H9 (cell line): Measurements from ENCODE around the gene AP3D1. TPM values are rescaled to one million over a fixed set of nuclear protein-coding genes. Genes with fewer than 3 reads are reported as not detected.

Experiments
- DNase-seq: peaks from one replicate; pipeline ENCODE4 v3.0.0-alpha.2; 2017
- H2AFZ ChIP-seq: one replicate; pipeline ENCODE4 v1.6.1; 2013; ENCODE audit warnings: mild to moderate bottlenecking, low read length, control low read depth, moderate library complexity
- H2AK5ac ChIP-seq: 2 replicates; pipeline ENCODE4 v1.6.1; 2013; ENCODE audit warnings: low read length, control low read depth, mixed read lengths; ENCODE audit not compliant: insufficient read length
- H2BK120ac ChIP-seq: one replicate; pipeline ENCODE4 v1.6.1; 2013; ENCODE audit warnings: low read depth, mild to moderate bottlenecking, low read length, control low read depth, inconsistent platforms; ENCODE audit not compliant: poor library complexity, severe bottlenecking
- H2BK12ac ChIP-seq: 2 replicates; pipeline ENCODE4 v1.6.1; 2013; ENCODE audit warnings: low read length, control low read depth, mixed read lengths, low read depth; ENCODE audit not compliant: insufficient read length
- H2BK15ac ChIP-seq: 2 replicates; pipeline ENCODE4 v1.6.1; 2013; ENCODE audit warnings: low read depth, low read length, control low read depth
- H2BK20ac ChIP-seq: one replicate; pipeline ENCODE4 v1.6.1; 2013; ENCODE audit warnings: low read depth, mild to moderate bottlenecking, low read length, control low read depth, inconsistent platforms; ENCODE audit not compliant: poor library complexity, severe bottlenecking
- H2BK5ac ChIP-seq: 2 replicates; pipeline ENCODE4 v1.6.1; 2013; ENCODE audit warnings: low read length, control low read depth, mixed read lengths; ENCODE audit not compliant: insufficient read length
- H3K14ac ChIP-seq: 2 replicates; pipeline ENCODE4 v1.6.1; 2013; ENCODE audit warnings: low read length, control low read depth; ENCODE audit not compliant: insufficient read depth
- H3K18ac ChIP-seq: 2 replicates; pipeline ENCODE4 v1.6.1; 2013; ENCODE audit warnings: low read depth, mild to moderate bottlenecking, mixed read lengths, low read length, control low read depth; ENCODE audit not compliant: insufficient read length
- H3K23ac ChIP-seq: 2 replicates; pipeline ENCODE4 v1.6.1; 2013; ENCODE audit warnings: low read length, control low read depth, mixed read lengths, low read depth; ENCODE audit not compliant: insufficient read length
- H3K23me2 ChIP-seq: 2 replicates; pipeline ENCODE4 v1.6.1; 2013; ENCODE audit warnings: low read depth, mild to moderate bottlenecking, mixed read lengths, low read length, control low read depth; ENCODE audit not compliant: insufficient read length, poor library complexity, severe bottlenecking
- H3K27ac ChIP-seq: 2 replicates; pipeline ENCODE4 v1.5.1; 2013; ENCODE audit warnings: low read length, control low read depth, mixed read lengths, low read depth; ENCODE audit not compliant: insufficient read length
- H3K27me3 ChIP-seq: 2 replicates; pipeline ENCODE4 v1.6.1; 2013; ENCODE audit warnings: low read length, control low read depth, inconsistent platforms; ENCODE audit not compliant: insufficient read depth
- H3K4ac ChIP-seq: 2 replicates; pipeline ENCODE4 v1.6.1; 2013; ENCODE audit warnings: low read depth, mild to moderate bottlenecking, control low read depth, inconsistent platforms, low read length, moderate library complexity
- H3K4me1 ChIP-seq: 2 replicates; pipeline ENCODE4 v1.6.1; 2013; ENCODE audit warnings: low read length, control low read depth, inconsistent platforms; ENCODE audit not compliant: insufficient read depth
- H3K4me2 ChIP-seq: 2 replicates; pipeline ENCODE4 v1.6.1; 2013; ENCODE audit warnings: low read length, control low read depth, mixed read lengths; ENCODE audit not compliant: insufficient read length, insufficient read depth
- H3K56ac ChIP-seq: 2 replicates; pipeline ENCODE4 v1.6.1; 2013; ENCODE audit warnings: low read depth, mild to moderate bottlenecking, mixed read lengths, low read length, control low read depth; ENCODE audit not compliant: insufficient read length
- H3K79me1 ChIP-seq: 2 replicates; pipeline ENCODE4 v1.6.1; 2013; ENCODE audit warnings: low read depth, mild to moderate bottlenecking, moderate library complexity, low read length, control low read depth, inconsistent platforms; ENCODE audit not compliant: insufficient read depth, poor library complexity, severe bottlenecking
- H3K79me2 ChIP-seq: 2 replicates; pipeline ENCODE4 v1.6.1; 2013; ENCODE audit warnings: low read length, control low read depth, inconsistent platforms; ENCODE audit not compliant: insufficient read depth
- H3K9ac ChIP-seq: 2 replicates; pipeline ENCODE4 v1.6.1; 2013; ENCODE audit warnings: low read length, control low read depth, mixed read lengths; ENCODE audit not compliant: insufficient read length; ENCODE audit errors: extremely low read depth
- H3K9me3 ChIP-seq: one replicate; pipeline ENCODE4 v1.6.1; 2013; ENCODE audit warnings: low read depth, low read length, inconsistent platforms; ENCODE audit not compliant: control insufficient read depth
- H3T11ph ChIP-seq: one replicate; pipeline ENCODE4 v1.6.1; 2013; ENCODE audit warnings: mild to moderate bottlenecking, low read length, control low read depth, inconsistent platforms
- H4K20me1 ChIP-seq: one replicate; pipeline ENCODE4 v1.6.1; 2013; ENCODE audit not compliant: control insufficient read depth, insufficient read length, insufficient read depth
- H4K5ac ChIP-seq: 2 replicates; pipeline ENCODE4 v1.6.1; 2013; ENCODE audit warnings: low read depth, mild to moderate bottlenecking, mixed read lengths, low read length, control low read depth; ENCODE audit not compliant: insufficient read length
- H4K8ac ChIP-seq: replicated peaks from 2 replicates; pipeline ENCODE4 v1.6.1; 2013; ENCODE audit warnings: low read length, control low read depth, mixed read lengths, low read depth; ENCODE audit not compliant: insufficient read length
- H4K91ac ChIP-seq: 2 replicates; pipeline ENCODE4 v1.6.1; 2013; ENCODE audit warnings: low read depth, mild to moderate bottlenecking, moderate library complexity, mixed read lengths, low read length, control low read depth; ENCODE audit not compliant: insufficient read length
- H3K27ac Mint-ChIP-seq, 3 experiments: 2 replicates in 2 of 3; 3 replicates in 1 of 3; pipeline ENCODE4 v1.8.0; 2020 to 2021; ENCODE audit warnings: mixed read lengths in 3 of 3, mild to moderate bottlenecking in 1 of 3, moderate library complexity in 1 of 3
- H3K27me3 Mint-ChIP-seq: 2 replicates; pipeline ENCODE4 v1.8.0; 2021; ENCODE audit warnings: low read depth, mild to moderate bottlenecking, moderate library complexity, mixed read lengths
- H3K36me3 Mint-ChIP-seq, 3 experiments: 2 replicates in 2 of 3; 3 replicates in 1 of 3; pipeline ENCODE4 v1.8.0; 2020 to 2021; ENCODE audit warnings: low read depth in 3 of 3, mixed read lengths in 3 of 3; ENCODE audit not compliant: insufficient read depth in 1 of 3
- H3K4me1 Mint-ChIP-seq, 2 experiments: 2 replicates each; pipeline ENCODE4 v1.8.0; 2020; ENCODE audit warnings: mixed read lengths in 2 of 2
- H3K4me3 Mint-ChIP-seq, 2 experiments: 2 replicates in 1 of 2; 3 replicates in 1 of 2; pipeline ENCODE4 v1.8.0; 2020 to 2021; ENCODE audit warnings: mild to moderate bottlenecking in 2 of 2, mixed read lengths in 2 of 2, moderate library complexity in 1 of 2
- H3K9me3 Mint-ChIP-seq, 2 experiments: 2 replicates in 1 of 2; 3 replicates in 1 of 2; pipeline ENCODE4 v1.8.0; 2020; ENCODE audit warnings: mild to moderate bottlenecking in 2 of 2, mixed read lengths in 2 of 2, moderate library complexity in 1 of 2
- WGBS: extraction: QIAGEN DNeasy Blood & Tissue Kit; methylation state at CpG from one replicate; pipeline ENCODE4 v1.1.7; 2013; ENCODE audit warnings: missing lambda C conversion rate, low lambda C conversion rate, mixed read lengths; ENCODE audit not compliant: insufficient read length; ENCODE audit errors: extremely low coverage; 5-methylcytosine and 5-hydroxymethylcytosine counted together
- total RNA-seq: library from RNA; stranded (reverse); gene quantifications from 2 replicates; pipeline ENCODE4 v1.2.1, GENCODE V29; 2021
- TF ChIP-seq, protein P1 (sequence below): fragments of 200-600 bp; sonication (generic); conservative IDR thresholded peaks from 3 replicates; pipeline ENCODE4 v1.8.0; 2021; ENCODE audit warnings: antibody characterized with exemption, mild to moderate bottlenecking

The AP3D1 gene
- total RNA-seq, 1 experiment from 2014 or later: 142 TPM

- WGBS: no CpG with 5 or more reads among the region's 5 CpGs
- Histone ChIP-seq H4K8ac (no peak overlapping the region), H2BK20ac (no peak overlapping the region), H3K9me3 (no peaks in the 10 kb centered on the region), H3K56ac (no peak overlapping the region), H3K79me1 (peaks cover 11% of the 10 kb centered on the region), H3K4me2 (no peak overlapping the region), H4K20me1 (no peaks in the 10 kb centered on the region), H2BK120ac (no peak overlapping the region), H2AFZ (no peak overlapping the region), H3K27ac (no peak overlapping the region), H2BK5ac (no peak overlapping the region), H4K91ac (no peak overlapping the region), H3K27me3 (no peaks in the 10 kb centered on the region), H3K79me2 (peaks cover 41% of the 10 kb centered on the region; the same call in 1 of the 2 replicates), H4K5ac (no peak overlapping the region), H3K23ac (no peak overlapping the region), H3K9ac (no peak overlapping the region), H3K14ac (no peak overlapping the region), H2AK5ac (no peak overlapping the region), H3K18ac (no peak overlapping the region), H3K4ac (no peak overlapping the region), H2BK12ac (no peak overlapping the region), H2BK15ac (no peak overlapping the region; the same call in 1 of the 2 replicates), H3K4me1 (peaks cover 9% of the 10 kb centered on the region; the same call in 1 of the 2 replicates), H3T11ph (no peak overlapping the region), H3K23me2 (no peaks in the 10 kb centered on the region)
- TF ChIP-seq, protein P1, sequence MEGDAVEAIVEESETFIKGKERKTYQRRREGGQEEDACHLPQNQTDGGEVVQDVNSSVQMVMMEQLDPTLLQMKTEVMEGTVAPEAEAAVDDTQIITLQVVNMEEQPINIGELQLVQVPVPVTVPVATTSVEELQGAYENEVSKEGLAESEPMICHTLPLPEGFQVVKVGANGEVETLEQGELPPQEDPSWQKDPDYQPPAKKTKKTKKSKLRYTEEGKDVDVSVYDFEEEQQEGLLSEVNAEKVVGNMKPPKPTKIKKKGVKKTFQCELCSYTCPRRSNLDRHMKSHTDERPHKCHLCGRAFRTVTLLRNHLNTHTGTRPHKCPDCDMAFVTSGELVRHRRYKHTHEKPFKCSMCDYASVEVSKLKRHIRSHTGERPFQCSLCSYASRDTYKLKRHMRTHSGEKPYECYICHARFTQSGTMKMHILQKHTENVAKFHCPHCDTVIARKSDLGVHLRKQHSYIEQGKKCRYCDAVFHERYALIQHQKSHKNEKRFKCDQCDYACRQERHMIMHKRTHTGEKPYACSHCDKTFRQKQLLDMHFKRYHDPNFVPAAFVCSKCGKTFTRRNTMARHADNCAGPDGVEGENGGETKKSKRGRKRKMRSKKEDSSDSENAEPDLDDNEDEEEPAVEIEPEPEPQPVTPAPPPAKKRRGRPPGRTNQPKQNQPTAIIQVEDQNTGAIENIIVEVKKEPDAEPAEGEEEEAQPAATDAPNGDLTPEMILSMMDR: no peak
- Mint-ChIP-seq H3K4me3 (peak overlapping the region in 1 of 2 experiments; percentile 40; a peak in 1 of 5 replicates), H3K27me3 (no peaks in the 10 kb centered on the region), H3K9me3 (no peaks in the 10 kb centered on the region), H3K4me1 (peaks cover 36 to 50% of the 10 kb centered on the region in 2 experiments), H3K36me3 (peaks cover 3 to 8% (median 7%) of the 10 kb centered on the region in 3 experiments; a peak in 4 of 7 replicates), H3K27ac (peak overlapping the region in 2 of 3 experiments; percentile 40 to 75; a peak in 3 of 7 replicates)
- DNase-seq: no peak
Measured at GRCh38 chr19:2170987-2171348, 19.6 kb upstream of the AP3D1 start.
